NCI-H2227 (cell line): ENCODE measurements around the gene RECQL.

ENCODE experiments used
- DNase-seq: peaks from one replicate; lab custom pipeline; 2025; ENCODE audit not compliant: unreplicated experiment; lab: John Stamatoyannopoulos, UW

RECQL gene

DNA sequence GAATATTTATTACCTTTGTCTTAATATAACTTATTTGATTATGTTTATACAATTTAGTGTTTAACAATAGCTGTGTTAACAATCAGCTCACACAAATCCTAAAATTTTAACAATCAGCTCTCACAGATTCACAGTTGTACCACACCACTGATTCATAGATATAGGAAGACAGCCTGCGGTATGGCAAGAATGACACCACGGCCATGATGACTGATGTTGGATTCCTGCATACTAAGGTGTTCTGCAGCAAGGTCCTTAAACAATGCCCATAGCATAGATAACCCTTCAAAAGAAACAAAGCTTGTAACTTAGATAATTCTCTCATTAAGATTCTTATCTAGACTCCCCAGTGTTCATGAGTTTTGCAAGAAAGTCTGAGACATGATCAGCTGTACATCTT, 67.9 kb downstream of the RECQL start:
- no peak for DNase-seq

DNA sequence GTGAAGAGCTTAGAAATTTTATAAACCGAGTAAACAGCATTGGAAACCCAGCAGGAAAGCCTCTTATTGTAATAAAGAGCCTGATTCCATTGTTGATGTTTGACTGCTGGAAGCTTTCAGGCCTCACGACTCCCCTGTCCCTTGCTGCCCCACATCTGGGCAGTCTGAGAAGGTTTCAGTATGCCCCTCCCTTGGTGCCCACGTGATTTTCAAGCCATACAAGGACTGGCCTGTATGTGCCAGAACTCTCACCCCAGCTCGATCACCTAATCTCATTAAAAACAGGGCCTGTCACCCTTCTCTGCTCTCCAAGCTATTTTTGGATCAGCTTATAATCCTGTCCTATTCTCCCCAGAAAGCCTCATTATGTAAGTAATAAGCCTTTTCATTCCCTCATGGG, 71.4 kb downstream of the RECQL start:
- no peak for DNase-seq

DNA sequence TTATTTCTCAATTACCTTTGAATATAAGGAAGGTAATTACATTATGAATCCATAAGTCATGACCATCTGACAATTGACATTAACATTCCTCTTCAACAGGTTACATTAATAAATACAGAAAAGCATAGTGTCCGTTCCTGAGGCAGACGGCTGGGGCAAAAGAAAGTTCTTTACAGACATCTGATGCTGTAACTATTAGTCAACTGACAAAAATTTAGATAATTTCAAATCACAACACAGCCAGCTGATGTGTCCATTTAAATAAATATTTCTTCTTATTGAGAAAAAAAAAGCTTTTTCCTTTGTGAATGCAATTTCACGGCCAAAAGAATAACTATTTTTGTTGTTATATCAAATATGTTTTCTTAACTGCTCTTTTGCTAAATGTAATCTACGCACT, 73.2 kb downstream of the RECQL start:
- DNase-seq: no peak

DNA sequence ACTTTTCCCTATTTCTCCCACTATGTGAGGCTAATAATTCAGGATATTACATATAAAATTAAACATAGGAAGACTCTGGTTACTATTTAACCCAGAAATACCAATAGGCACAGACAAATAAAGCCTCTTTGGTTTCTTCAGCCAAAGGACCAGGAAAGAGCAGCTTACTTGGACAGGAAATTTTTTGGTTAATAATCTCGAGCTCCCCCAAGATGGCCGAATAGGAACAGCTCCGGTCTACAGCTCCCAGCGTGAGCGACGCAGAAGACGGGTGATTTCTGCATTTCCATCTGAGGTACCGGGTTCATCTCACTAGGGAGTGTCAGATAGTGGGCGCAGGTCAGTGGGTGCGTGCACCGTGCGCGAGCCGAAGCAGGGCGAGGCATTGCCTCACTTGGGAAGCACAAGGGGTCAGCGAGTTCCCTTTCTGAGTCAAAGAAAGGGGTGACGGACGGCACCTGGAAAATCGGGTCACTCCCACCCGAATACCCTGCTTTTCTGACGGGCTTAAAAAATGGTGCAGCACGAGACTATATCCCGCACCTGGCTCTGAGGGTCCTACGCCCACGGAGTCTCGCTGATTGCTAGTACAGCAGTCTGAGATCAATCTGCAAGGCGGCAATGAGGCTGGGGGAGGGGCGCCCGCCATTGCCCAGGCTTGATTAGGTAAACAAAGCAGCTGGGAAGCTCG, 82.3 kb downstream of the RECQL start:
- DNase-seq: peak; percentile 29
